GM19023 (cell line): ENCODE measurements around the gene FIGLA.

Experiments
- ATAC-seq: cut with Tn5 transposase; IDR thresholded peaks from one replicate; pipeline ENCODE4 v1.9.1; 2021; ENCODE audit warnings: mild to moderate bottlenecking, moderate library complexity; ENCODE audit not compliant: unreplicated experiment

FIGLA gene

DNA sequence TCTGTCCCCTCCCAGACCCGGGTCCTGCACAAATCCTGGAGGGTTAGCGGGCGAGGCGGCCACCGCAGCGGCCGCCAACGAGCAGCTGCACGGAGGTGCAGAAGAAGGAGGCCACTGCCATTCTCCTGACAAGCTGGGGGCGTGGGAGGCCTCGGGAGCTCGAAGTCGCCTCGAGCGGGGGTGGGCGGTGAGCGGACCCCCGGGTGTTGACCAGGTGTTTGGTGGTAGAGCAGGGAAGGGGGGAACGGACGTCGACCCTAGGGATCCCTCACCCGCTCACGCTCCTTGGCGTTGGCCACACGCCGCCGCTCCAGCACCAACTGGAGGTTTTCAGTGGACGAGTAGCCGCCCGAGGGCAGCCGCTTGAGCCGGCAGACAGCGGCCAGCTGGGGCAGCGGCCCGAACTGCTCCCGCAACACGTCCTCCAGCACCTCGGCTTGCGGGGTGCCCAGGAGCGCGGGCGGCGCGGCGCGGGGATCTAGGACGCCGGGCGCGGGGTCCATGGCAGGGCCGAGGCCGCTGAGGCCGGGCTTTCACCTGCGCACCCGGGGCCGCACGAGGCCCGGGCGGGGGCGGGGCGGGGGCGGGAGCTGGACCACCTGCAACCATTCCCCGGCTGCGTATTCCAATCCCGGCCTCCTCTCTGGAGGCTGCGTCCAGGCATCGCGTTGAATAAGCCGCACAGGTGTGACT lies at the start of gene FIGLA:
TSS of gene FIGLA (minus strand) at position 508 of the 693 bp plus-strand sequence. CDS start at position 503, 5 bp downstream.
- no peak for ATAC-seq

- no peak for ATAC-seq
These were observed 47.8 kb upstream of the FIGLA start for GRCh38 chr2:70837980-70838925.

DNA sequence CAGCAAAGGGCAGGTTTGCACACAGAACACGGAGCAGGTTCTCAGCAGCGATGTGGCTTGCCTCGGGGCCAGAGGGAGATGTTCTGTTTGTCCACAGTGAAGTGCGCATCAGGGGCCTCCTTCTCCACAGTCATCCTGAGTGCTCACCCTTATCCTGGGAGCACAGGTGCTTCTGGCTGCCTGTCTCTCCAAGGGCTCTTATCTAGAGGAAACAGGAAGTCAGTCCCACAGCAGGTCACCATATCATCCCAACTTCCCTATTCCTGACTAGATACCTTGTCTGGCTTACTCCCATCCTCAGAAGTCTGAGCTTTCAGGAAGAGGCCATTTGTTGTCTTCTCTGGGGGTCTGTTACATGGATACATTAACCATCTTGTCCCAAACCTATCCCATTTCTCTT lies 45.2 kb upstream of the FIGLA start, which contains the start of gene CD207:
TSS of gene CD207 (minus strand) at position 174 of the 400 bp plus-strand sequence. CDS start at position 134, 40 bp downstream.
- ATAC-seq: no peak

GRCh38 chr2:70834881-70835280 lies 44.4 kb upstream of the FIGLA start:
- ATAC-seq: no peak

GRCh38 chr2:70834106-70834505 lies 43.7 kb upstream of the FIGLA start:
- ATAC-seq: no peak

GRCh38 chr2:70833246-70833645 lies 42.8 kb upstream of the FIGLA start:
- ATAC-seq: no peak

DNA sequence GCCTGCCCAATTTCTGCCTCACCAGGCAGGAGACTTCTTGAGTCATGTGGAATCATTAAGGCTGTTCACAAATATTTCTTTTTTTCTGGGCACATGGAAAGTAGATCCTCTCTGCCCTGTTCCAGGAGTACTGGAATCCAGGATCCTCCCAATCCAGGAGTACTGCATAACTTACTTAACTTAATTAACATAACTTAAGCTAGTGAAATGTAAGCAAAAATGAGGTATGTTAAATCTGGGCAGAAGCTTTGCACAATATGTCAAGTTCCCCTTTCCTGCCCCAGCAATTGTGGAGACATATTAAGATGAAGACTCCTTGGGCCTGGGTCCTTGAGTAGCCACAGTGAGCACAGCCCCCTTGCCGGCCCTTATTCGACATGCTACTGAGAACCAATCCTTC lies 41.9 kb upstream of the FIGLA start:
- no peak for ATAC-seq

DNA sequence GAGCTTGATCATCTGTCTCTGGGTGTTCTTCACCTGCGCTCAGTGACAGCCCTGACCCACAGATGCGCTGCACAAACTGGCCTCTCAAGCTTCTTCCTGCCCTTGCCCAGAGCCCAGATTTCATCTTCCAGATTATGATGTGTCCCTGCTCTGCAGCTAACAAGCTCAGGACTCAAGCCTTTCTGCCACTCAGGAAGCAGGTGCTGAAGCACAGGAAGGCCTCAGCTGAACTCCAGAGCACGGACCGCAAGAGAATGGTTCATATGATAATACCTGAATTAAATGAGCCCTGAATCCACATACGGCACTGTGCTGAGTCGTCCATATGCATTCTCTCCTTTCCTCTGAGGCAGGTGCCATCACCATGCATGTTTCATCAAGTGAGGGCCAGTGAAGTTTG lies 41.4 kb upstream of the FIGLA start:
- no peak for ATAC-seq

DNA sequence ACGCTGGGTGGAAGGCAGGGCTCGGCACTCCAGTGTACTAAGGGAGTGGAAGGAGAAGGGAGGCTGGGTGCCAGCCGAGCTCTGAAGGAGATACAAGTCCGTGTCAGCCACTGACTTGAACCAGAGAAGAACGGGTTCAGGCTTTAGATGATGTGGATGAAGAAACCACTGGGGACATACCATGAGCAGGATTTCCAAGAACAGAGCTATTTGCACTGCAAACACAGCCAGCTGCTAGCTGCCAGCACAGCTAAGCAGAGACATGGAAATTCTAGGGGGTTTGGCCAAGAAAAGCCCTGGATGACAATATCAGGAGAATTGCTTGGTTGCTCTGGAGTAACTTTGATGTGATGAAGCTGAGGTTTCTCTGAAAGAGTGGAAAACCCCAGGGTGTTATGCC lies 39.9 kb upstream of the FIGLA start:
- no peak for ATAC-seq

DNA sequence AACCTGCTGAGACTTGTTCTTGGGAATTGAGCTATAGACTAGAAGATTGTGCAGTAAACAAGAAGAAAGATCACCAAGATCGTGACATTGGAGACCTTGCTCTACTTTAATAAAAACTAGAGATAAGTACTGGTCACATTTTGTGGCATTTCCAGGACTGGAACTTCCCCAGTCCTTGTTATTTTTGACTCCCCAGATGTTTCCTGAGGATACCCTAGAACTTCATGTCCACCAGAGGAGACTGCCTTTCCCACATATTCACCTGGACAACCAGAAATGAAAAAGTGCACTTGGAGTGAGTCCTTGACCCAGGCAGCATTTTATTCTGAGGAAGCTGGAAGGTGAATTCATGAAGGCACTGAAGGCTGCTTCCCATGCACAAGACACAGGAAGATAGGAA lies 39.5 kb upstream of the FIGLA start:
- no peak for ATAC-seq

DNA sequence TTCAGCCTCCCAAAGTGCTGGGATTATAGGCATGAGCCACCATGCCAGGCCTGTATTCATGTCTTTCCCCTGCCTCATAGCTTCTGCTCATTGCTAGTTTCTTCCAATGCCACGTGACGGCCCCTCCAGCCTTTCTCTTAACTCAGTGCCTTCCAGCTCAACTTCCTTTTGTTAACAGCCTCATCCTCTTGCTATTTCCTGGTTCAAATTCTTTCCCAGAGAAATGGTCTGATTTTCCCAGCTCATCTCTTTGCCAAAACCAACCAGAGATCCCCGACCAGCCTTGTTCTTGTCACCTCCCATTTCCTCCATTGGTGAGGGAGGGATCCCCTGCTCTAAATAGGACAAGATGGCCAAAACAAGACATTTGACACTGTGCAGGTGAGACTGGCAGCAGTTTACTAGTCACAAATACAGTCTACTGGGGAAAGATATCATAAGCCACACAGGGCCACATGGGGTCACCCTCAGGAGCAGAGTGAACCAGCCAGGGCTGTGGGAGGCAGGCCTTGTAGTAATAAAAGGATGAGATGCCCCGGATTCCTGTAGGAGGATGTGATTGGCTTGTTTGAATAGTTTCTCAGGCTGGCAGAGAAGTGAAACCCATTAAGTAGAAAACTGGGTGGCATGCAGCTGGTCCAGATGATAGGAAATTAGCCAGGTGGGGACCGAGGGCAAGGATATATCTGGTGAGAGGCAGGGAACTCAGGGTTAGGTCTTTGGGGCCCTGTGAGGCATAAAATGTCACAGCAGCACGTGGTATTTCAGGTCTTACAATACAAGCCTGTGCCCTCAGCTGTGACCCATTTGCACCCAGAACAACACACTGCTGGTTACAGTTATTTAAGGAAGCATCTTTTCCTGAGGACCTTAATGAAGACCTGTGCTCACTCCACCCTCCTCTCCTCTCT lies 38.7 kb upstream of the FIGLA start:
- ATAC-seq: no peak

DNA sequence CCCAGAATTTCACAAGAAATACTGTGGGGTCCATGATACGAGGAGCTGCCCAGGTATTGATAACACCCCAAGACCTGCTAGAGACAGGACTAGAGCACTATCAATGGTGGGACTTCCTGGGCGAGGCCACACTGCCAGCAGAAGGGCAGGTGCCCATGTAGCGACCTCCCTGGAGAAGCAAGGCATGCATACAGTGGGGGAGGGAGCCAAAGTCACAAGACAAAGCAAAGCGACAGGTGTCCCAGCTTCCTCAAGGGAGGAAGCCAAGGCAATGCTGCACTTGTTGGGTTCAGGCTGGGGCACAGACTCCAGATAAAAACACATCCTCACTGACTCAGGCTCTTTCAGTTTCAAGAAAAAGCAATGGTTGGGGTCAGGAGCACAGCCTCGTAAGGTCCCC lies 37.7 kb upstream of the FIGLA start:
- no peak for ATAC-seq

DNA sequence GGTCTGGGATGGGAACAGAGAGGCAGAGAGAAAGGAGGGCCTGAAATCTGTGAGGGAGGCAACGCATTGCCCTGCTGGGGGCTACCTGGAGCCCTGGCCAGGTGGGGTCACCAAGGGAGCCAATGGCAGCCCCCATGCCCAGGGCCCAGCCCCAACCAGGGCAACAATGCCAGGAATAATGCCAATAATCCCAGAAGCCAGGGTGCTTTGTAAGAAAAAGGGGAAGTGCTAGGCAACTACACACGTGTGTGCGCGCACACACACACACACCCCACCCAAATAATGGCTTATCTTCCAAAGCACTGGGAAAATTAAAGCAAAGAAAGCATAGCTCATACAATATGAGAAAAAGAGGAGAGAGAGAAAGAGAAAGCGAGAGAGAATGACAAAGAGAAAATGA lies 36.9 kb upstream of the FIGLA start:
- no peak for ATAC-seq

DNA sequence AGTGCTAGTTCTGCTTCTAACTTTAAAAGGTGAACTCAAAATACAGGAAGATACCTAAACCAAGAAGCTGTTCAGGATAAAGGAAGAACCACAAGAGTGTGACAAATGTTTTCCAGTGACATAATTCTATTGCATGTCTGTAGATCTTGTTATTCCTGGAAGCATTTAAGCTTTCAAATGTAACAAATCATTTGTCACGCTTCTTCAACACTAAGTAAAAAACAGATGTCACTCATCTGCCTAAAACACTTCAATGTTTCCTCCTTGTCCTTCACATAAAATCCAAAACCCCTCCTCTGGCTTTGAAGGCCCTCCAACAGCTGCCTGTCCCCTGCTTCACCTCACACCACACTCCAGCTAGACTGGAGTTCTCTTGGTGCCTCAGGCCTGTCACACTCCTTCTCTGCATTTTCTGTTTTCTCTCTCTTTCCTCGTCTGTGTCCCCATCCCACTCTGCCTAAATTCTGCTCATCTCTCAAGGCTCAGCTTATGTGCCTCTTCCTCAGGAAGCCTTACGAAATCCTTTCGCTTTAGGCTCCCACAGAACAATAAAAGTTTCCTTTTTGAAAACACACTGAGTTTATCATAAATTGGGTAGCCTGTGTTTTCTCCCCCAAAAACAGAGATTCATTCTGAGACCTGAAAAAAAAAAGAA lies 36.4 kb upstream of the FIGLA start:
- ATAC-seq: no peak

GRCh38 chr2:70823249-70823648 lies 32.8 kb upstream of the FIGLA start:
- no peak for ATAC-seq

DNA sequence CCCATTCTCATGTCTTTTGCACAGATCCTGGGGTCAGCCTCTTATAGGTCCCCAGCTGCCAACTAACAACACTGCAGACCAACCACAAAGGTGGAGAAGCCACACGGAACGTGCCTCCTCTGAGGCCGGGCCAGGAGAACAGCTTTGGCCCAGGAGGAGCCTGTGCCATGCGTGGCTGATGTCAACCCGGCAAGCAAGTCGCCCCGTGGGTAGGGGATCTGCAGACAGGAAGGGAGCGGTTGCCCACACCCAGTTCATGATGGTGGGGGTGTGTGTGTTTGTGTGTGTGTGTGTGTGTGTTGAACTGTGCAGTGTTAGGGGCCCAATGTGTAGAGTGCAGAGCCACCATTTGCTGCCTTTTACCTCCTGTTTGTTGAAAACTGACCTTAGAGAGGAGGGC lies 32.4 kb upstream of the FIGLA start:
- ATAC-seq: no peak

DNA sequence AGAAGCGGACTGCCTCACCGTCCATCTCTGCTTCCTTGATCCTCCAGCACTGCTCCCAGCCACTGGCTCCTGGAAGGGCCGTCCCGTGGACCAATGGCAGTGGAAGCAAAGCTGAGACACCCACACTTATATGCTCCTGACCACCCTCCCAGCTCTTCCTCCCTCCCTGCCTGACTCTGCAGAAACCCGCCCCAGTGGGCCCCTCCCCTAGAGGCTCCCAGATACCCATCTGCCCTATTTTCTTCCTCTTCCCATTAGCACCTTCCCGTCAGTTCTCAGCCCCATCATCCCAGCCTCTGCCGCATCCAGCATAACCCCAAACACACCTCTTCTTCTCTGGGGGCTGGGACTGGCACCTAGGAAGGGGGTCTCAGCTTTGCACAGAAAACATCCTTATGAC lies 30.1 kb upstream of the FIGLA start, which contains the start of gene CLEC4F:
TSS of gene CLEC4F (minus strand) at position 101 of the 400 bp plus-strand sequence. CDS start at position 25, 76 bp downstream.
- ATAC-seq: no peak

- ATAC-seq: no peak
These were observed 27.0 kb upstream of the FIGLA start for GRCh38 chr2:70817284-70817954.

DNA sequence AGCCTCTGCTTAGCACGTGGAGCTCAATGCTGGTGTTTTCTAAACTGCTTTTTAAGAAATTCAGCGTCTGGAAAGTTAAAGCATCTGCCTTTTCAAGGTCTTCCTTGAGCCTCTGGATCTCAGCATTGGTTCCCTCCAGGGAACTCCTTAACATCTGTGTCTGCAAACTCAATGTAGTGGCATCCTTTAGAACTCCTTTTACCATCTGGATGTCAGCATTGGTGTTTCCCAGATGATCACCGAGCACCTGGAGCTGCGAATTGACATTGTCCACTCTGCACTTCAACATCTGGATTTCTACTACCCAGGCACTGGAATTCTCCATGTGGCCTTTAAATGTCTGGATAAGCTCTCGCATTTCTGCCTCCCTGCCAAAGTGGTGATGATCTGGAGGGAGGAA lies 26.3 kb upstream of the FIGLA start:
- no peak for ATAC-seq
